SU-DHL-6 (cell line): ENCODE data around the gene WNT7B.

Source experiments
- H2AFZ ChIP-seq: fragments of 200-600 bp; sonication (generic); 2 replicates; pipeline ENCODE4 v1.6.1; 2014; ENCODE audit warnings: low read depth, mild to moderate bottlenecking, moderate library complexity, mixed read lengths, antibody characterized with exemption, low read length; ENCODE audit not compliant: severe bottlenecking
- H3F3A ChIP-seq: fragments of 200-600 bp; shearing (Covaris generic); 2 replicates; pipeline ENCODE4 v1.6.0; 2016; ENCODE audit warnings: antibody characterized with exemption, mild to moderate bottlenecking; ENCODE audit not compliant: insufficient read depth
- H3K27ac ChIP-seq: fragments of 200-600 bp; sonication (generic); 2 replicates; pipeline ENCODE4 v1.5.1; 2016; ENCODE audit warnings: low read depth, mild to moderate bottlenecking, low read length, moderate library complexity, mixed read lengths
- H3K27me3 ChIP-seq: fragments of 200-600 bp; sonication (generic), shearing (Covaris generic); 2 replicates; pipeline ENCODE4 v1.6.0; 2014; ENCODE audit warnings: mild to moderate bottlenecking, low read length
- H3K36me3 ChIP-seq: fragments of 200-600 bp; sonication (generic); 2 replicates; pipeline ENCODE4 v1.6.1; 2014; ENCODE audit warnings: mild to moderate bottlenecking, low read length, mixed read lengths
- H3K4me2 ChIP-seq: fragments of 300-600, 200-600 bp; shearing (Covaris generic), sonication (generic); 2 replicates; pipeline ENCODE4 v1.6.0; 2014; ENCODE audit warnings: low read length, low read depth, mild to moderate bottlenecking; ENCODE audit not compliant: poor library complexity, severe bottlenecking
- H3K4me3 ChIP-seq: fragments of 200-600 bp; sonication (generic); 2 replicates; pipeline ENCODE4 v1.5.1; 2014; ENCODE audit warnings: antibody characterized with exemption, low read length, mild to moderate bottlenecking, mixed read lengths; ENCODE audit not compliant: insufficient read depth, poor library complexity, severe bottlenecking
- H3K79me2 ChIP-seq: fragments of 200-600 bp; sonication (generic); 2 replicates; pipeline ENCODE4 v1.6.1; 2014; ENCODE audit warnings: mild to moderate bottlenecking, low read length, moderate library complexity; ENCODE audit not compliant: insufficient read depth
- H3K9ac ChIP-seq: fragments of 200-600 bp; sonication (generic); 2 replicates; pipeline ENCODE4 v1.7.0; 2014; ENCODE audit warnings: mild to moderate bottlenecking, low read length
- H3K9me2 ChIP-seq: fragments of 200-600 bp; sonication (generic); replicated peaks from 2 replicates; pipeline ENCODE4 v1.6.1; 2014; ENCODE audit warnings: low read length; ENCODE audit not compliant: insufficient read depth
- H3K9me3 ChIP-seq: fragments of 200-600 bp; sonication (generic); 2 replicates; pipeline ENCODE4 v1.6.1; 2014; ENCODE audit warnings: low read length, mixed read lengths; ENCODE audit not compliant: insufficient read depth
- H4K20me1 ChIP-seq: fragments of 200-600 bp; sonication (generic); 2 replicates; pipeline ENCODE4 v1.6.1; 2014; ENCODE audit warnings: low read depth, mild to moderate bottlenecking, antibody characterized with exemption, low read length, moderate library complexity, mixed read lengths
- CTCF ChIP-seq: fragments of 200-600 bp; sonication (generic); IDR thresholded peaks from one replicate; pipeline ENCODE4 v1.5.1; 2017; ENCODE audit warnings: antibody characterized with exemption, mild to moderate bottlenecking, low read length, moderate library complexity; ENCODE audit not compliant: insufficient read depth, poor library complexity, severe bottlenecking
- EZH2phosphoT487 ChIP-seq: fragments of 200-600 bp; sonication (generic), shearing (Covaris generic); conservative IDR thresholded peaks from 2 replicates; pipeline ENCODE4 v1.6.1; 2018; ENCODE audit warnings: mild to moderate bottlenecking, antibody characterized with exemption, low read length, moderate library complexity, mixed read lengths

WNT7B gene

DNA sequence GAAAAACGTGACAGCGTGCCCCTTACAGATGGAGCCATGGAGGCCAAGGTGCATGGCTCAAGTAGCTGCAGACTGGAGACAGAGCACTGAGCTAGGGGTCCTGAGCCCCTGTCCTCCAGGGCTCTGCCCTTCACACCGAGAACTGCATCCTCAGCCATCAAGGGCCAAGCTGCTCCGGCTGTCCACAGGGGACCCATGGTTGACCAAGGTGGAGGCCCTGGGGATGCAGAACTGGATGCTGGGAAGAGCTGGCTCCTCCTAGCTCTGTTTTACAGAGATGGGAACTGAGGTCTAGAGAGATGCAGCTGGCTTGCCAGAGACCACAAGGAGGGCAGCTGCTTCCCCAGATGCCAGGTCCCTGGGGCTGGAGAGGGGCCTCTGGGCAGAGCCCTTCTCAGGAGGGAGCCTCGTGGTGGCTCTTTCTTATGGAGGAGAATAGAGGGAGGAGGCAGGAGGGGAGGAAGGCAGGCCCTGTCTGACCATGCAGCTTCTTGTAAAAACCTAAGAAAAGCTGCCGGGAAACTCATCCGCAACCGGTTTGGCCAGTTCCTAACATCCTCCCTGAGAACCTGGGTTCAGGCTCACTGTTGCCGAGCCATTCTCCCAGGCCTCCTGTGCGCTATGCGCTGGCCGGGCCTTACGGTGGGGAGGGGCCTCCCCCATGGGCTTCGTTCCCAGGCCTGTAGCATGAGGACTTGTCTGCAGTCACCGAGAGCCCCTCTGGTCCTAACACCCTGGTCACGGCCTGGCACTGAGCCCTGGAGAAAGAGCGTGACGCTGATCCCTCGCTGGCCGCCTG, 80.6 kb downstream of the WNT7B start:
- no peaks in the 10 kb centered on the region for H3K36me3 ChIP-seq
- no peak overlapping the region for H3K4me3 ChIP-seq
- H3K9me3 ChIP-seq, result no peaks in the 10 kb centered on the region
- no peaks in the 10 kb centered on the region for H3F3A ChIP-seq
- H3K79me2 ChIP-seq, result no peaks in the 10 kb centered on the region
- H3K4me2 ChIP-seq, result no peak overlapping the region
- TF ChIP-seq CTCF, result no peak
- no peak for TF ChIP-seq EZH2phosphoT487
- no peak overlapping the region for H3K27ac ChIP-seq
- H3K9ac ChIP-seq, result no peak overlapping the region
- no peaks in the 10 kb centered on the region for H3K9me2 ChIP-seq
- no peak overlapping the region for H2AFZ ChIP-seq
- H3K27me3 ChIP-seq, result no peaks in the 10 kb centered on the region
- no peaks in the 10 kb centered on the region for H4K20me1 ChIP-seq

GRCh38 chr22:45895436-45896152, 81.4 kb downstream of the WNT7B start:
- no peak for TF ChIP-seq CTCF
- TF ChIP-seq EZH2phosphoT487, result no peak
- H3K36me3 ChIP-seq, result no peaks in the 10 kb centered on the region
- H3K4me3 ChIP-seq, result no peak overlapping the region
- H3K9ac ChIP-seq, result no peak overlapping the region
- H2AFZ ChIP-seq, result no peak overlapping the region
- H3K27me3 ChIP-seq, result no peaks in the 10 kb centered on the region
- H3K9me2 ChIP-seq, result no peaks in the 10 kb centered on the region
- H3K79me2 ChIP-seq, result no peaks in the 10 kb centered on the region
- no peaks in the 10 kb centered on the region for H4K20me1 ChIP-seq
- H3F3A ChIP-seq, result no peaks in the 10 kb centered on the region
- no peak overlapping the region for H3K4me2 ChIP-seq
- no peaks in the 10 kb centered on the region for H3K9me3 ChIP-seq
- H3K27ac ChIP-seq, result no peak overlapping the region

DNA sequence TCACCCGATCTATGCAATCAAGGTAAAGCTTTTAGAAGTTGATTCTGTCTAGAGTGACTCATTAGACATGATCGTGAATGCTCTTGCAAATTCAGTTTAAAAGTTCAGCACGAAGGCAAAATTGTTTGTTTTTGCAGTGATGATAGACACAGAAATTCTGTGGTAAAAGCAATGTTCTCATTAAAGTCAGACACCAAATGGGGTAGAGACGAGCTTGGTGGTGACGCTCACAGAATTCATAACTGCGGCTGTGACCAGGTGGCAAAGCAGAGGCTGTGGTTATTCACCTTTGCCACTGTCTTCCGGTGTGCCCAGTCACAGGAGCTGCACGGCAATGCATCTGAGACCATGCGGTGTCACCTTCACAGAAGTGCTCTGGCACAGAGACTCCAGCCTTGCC, 83.4 kb downstream of the WNT7B start:
- no peak for TF ChIP-seq EZH2phosphoT487
- Histone ChIP-seq H3K27ac (no peak overlapping the region), H3F3A (no peaks in the 10 kb centered on the region), H3K79me2 (no peaks in the 10 kb centered on the region), H3K9me3 (no peaks in the 10 kb centered on the region), H3K4me3 (no peak overlapping the region), H3K4me2 (no peak overlapping the region), H3K36me3 (no peaks in the 10 kb centered on the region), H3K9ac (no peak overlapping the region), H4K20me1 (no peaks in the 10 kb centered on the region), H2AFZ (no peak overlapping the region), H3K27me3 (no peaks in the 10 kb centered on the region), H3K9me2 (no peaks in the 10 kb centered on the region)
